Tibial nerve (tissue), 4 donors: ENCODE measurements around the gene CEACAM18.

ENCODE experiments used
- CTCF ChIP-seq, 5 experiments: fragments of 200-600 bp in 3 of 5; fragments of 450-650 bp in 2 of 5; sonication (generic) in 3 of 5; IDR thresholded peaks; one replicate each; pipeline ENCODE4 v1.5.1; 2016 to 2019; ENCODE audit warnings: antibody characterized with exemption in 5 of 5, mild to moderate bottlenecking in 3 of 5, moderate library complexity in 2 of 5
- EP300 ChIP-seq, 2 donors: sonication (generic); formaldehyde crosslinking; IDR thresholded peaks; one replicate each; pipeline ENCODE4 v1.6.1; 2017; ENCODE audit warnings: antibody characterized with exemption in 2 of 2, mild to moderate bottlenecking in 1 of 2
- POLR2A ChIP-seq, 2 donors: fragments of 450-650 bp; IDR thresholded peaks; one replicate each; pipeline ENCODE4 v1.6.1; 2017; ENCODE audit warnings: antibody characterized with exemption in 2 of 2, mild to moderate bottlenecking in 2 of 2, moderate library complexity in 2 of 2

GRCh38 chr19:51458899-51459505, 19.3 kb upstream of the CEACAM18 start:
- TF ChIP-seq EP300 (IDR thresholded peaks at IDR 0.05): no peak
- TF ChIP-seq CTCF (IDR thresholded peaks at IDR 0.05): no peak
- TF ChIP-seq POLR2A (IDR thresholded peaks at IDR 0.05): no peak
